Activated CD4-positive, CD25-positive, alpha-beta regulatory T cell treated with anti-CD3 and anti-CD28 coated beads, Interleukin-2, amount 50 U/mL, for 24 hours (primary cell): ENCODE measurements around the gene WRAP53.

Source experiments
- ATAC-seq, 2 donors: fragments of 150-1000 bp; cut with Tn5 transposase; one replicate each; pipeline ENCODE4 v1.10.0; 2021; ENCODE audit warnings: mild to moderate bottlenecking in 1 of 2, moderate library complexity in 1 of 2

The WRAP53 gene

GRCh38 chr17:7745748-7746470 lies 57.6 kb downstream of the WRAP53 start:
- no peak for ATAC-seq

GRCh38 chr17:7747635-7748071 lies 59.4 kb downstream of the WRAP53 start:
- no peak for ATAC-seq

- no peak for ATAC-seq
Measured at GRCh38 chr17:7748076-7748775, 59.9 kb downstream of the WRAP53 start.

- no peak for ATAC-seq
Measured at GRCh38 chr17:7750321-7750821, 62.1 kb downstream of the WRAP53 start.
